Spleen (tissue), 11 donors: ENCODE data around the gene ACSL1. TPM values are rescaled to one million over a fixed set of nuclear protein-coding genes. Genes with fewer than 3 reads are reported as not detected.

Experiments used
- DNase-seq: peaks from one replicate; pipeline ENCODE4 v3.0.0-alpha.2; 2020
- H3K27ac ChIP-seq, 8 donors: fragments of 200-600 bp; sonication (generic) in 7 of 8; 1 replicate in 4 of 8; 2 replicates in 4 of 8; pipeline versions ENCODE4 v1.5.0 to v1.8.0; 2016 to 2021; ENCODE audit warnings: inconsistent platforms in 4 of 8, mild to moderate bottlenecking in 4 of 8, moderate library complexity in 1 of 8
- H3K27me3 ChIP-seq, 7 donors: fragments of 200-600 bp; sonication (generic) in 6 of 7; replicated peaks in 1 of 7; 1 replicate in 4 of 7; 2 replicates in 3 of 7; pipeline versions ENCODE4 v1.5.0 to v1.8.0; 2016 to 2021; ENCODE audit warnings: inconsistent platforms in 3 of 7, mild to moderate bottlenecking in 1 of 7
- H3K36me3 ChIP-seq, 6 donors: fragments of 200-600 bp; sonication (generic) in 5 of 6; 1 replicate in 4 of 6; 2 replicates in 2 of 6; pipeline versions ENCODE4 v1.5.0 to v1.8.0; 2016 to 2021; ENCODE audit warnings: inconsistent platforms in 2 of 6
- H3K4me1 ChIP-seq, 6 donors: fragments of 200-600 bp; sonication (generic) in 5 of 6; 1 replicate in 3 of 6; 2 replicates in 3 of 6; pipeline versions ENCODE4 v1.5.0 to v1.8.0; 2016 to 2021; ENCODE audit warnings: inconsistent platforms in 3 of 6
- H3K4me3 ChIP-seq, 8 donors: fragments of 200-600 bp; sonication (generic) in 7 of 8; 1 replicate in 4 of 8; 2 replicates in 4 of 8; pipeline versions ENCODE4 v1.5.0 to v1.8.0; 2016 to 2021; ENCODE audit warnings: inconsistent platforms in 4 of 8, mild to moderate bottlenecking in 4 of 8, moderate library complexity in 2 of 8
- H3K9me3 ChIP-seq, 8 donors: fragments of 200-600 bp; sonication (generic) in 7 of 8; 1 replicate in 4 of 8; 2 replicates in 4 of 8; pipeline versions ENCODE4 v1.5.0 to v1.8.0; 2016 to 2021; ENCODE audit warnings: inconsistent platforms in 4 of 8
- POLR2A ChIP-seq, 3 donors: fragments of 450-650 bp; IDR thresholded peaks; one replicate each; pipeline ENCODE4 v1.5.1; 2017; ENCODE audit warnings: antibody characterized with exemption in 3 of 3, mild to moderate bottlenecking in 1 of 3
- POLR2AphosphoS5 ChIP-seq, 3 donors: sonication (generic); formaldehyde crosslinking; IDR thresholded peaks; one replicate each; pipeline ENCODE4 v1.5.1; 2017; ENCODE audit warnings: antibody characterized with exemption in 3 of 3
- WGBS, 5 donors: extraction: QIAGEN DNeasy Blood & Tissue Kit in 3 of 5; methylation state at CpG; one replicate each; pipeline versions ENCODE4 v1.1.5 to v1.1.7; 2013 to 2018; 5-methylcytosine and 5-hydroxymethylcytosine counted together
- intact Hi-C: fragments of 100-400 bp; cut with DNase I; formaldehyde crosslinking; loops from one replicate; pipeline ENCODE4 v1.15.0; 2023; ENCODE audit warnings: low total_unique reads
- polyA plus RNA-seq, 3 donors: library from polyadenylated mRNA; stranded (reverse); fragments of 200-250 nt; gene quantifications; one replicate each; pipeline ENCODE4 v1.2.1, GENCODE V29; 2013
- total RNA-seq, 7 donors: library from RNA; depleted of rRNA in 3 of 7; stranded (reverse); fragments of >200 nt in 3 of 7; fragmentation: NEBNext Ultra II Directional in 4 of 7; extraction: Animal tissue kit (Norgen Biotek cat#: 25700) in 4 of 7; gene quantifications; one replicate each; pipeline versions ENCODE4 v1.1.0 to v1.2.1, GENCODE V29; 2016 to 2021
- TF ChIP-seq, protein P1 (sequence below), 11 experiments: fragments of 200-600 bp in 7 of 11; fragments of 450-650 bp in 4 of 11; sonication (generic) in 4 of 11; IDR thresholded peaks in 8 of 11; conservative IDR thresholded peaks in 3 of 11; 1 replicate in 7 of 11; 2 replicates in 4 of 11; pipeline versions ENCODE4 v1.4.0 to v1.8.0; 2016 to 2021; ENCODE audit warnings: antibody characterized with exemption in 11 of 11, inconsistent platforms in 4 of 11, mild to moderate bottlenecking in 1 of 11
- donor health status: healthy with polysubstance abuse.
- donor health status: DM: no; HTN: no; CAD: no; lungs with moderate emphysema.
- donor health status: DM: no; HTN: no; CAD: no.
- donor health status: Bipolar disorder and iron deficiency.
- donor health status: healthy.
- donor health status: DM: no; HTN: no; CAD: no.
- donor health status: DM: yes; HTN: yes; CAD: no.

The ACSL1 gene
- total and polyA plus RNA-seq, 10 donors, result 17.6 to 333 (median 118) TPM

DNA sequence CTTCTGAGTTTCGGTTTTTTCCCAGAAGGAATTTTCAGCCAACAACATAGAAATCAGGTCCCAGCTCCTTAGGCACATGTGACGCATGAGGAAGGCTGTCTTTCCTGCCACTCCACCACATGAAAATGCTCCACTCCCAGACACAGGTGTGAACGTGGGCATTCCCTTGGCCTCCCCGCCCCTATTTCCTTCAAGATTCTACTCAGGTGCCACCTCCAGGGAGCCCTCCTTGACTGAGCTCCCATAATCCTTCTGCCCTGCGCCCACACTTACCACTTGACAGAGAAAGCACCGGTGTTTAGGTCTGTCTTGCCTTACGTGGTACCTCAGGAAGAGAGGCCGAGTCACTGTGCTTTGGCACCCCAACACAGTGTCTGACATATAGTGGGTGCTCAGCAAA is 47.4 kb downstream of the ACSL1 start:
- Histone ChIP-seq H3K27ac (no peak overlapping the region), H3K4me1 (peaks cover 0 to 21% (median 8%) of the 10 kb centered on the region in 6 donors), H3K9me3 (no peaks in the 10 kb centered on the region), H3K27me3 (no peaks in the 10 kb centered on the region), H3K4me3 (no peak overlapping the region), H3K36me3 (peaks cover 0 to 100% (median 28%) of the 10 kb centered on the region in 6 donors)
- TF ChIP-seq POLR2AphosphoS5 (IDR thresholded peaks at IDR 0.05), result peak in 1 of 3 donors; percentile 40
- TF ChIP-seq, protein P1, sequence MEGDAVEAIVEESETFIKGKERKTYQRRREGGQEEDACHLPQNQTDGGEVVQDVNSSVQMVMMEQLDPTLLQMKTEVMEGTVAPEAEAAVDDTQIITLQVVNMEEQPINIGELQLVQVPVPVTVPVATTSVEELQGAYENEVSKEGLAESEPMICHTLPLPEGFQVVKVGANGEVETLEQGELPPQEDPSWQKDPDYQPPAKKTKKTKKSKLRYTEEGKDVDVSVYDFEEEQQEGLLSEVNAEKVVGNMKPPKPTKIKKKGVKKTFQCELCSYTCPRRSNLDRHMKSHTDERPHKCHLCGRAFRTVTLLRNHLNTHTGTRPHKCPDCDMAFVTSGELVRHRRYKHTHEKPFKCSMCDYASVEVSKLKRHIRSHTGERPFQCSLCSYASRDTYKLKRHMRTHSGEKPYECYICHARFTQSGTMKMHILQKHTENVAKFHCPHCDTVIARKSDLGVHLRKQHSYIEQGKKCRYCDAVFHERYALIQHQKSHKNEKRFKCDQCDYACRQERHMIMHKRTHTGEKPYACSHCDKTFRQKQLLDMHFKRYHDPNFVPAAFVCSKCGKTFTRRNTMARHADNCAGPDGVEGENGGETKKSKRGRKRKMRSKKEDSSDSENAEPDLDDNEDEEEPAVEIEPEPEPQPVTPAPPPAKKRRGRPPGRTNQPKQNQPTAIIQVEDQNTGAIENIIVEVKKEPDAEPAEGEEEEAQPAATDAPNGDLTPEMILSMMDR (IDR thresholded peaks at IDR 0.05 in 8 of 11, conservative IDR thresholded peaks at IDR 0.05 in 3 of 11), result no peak
- DNase-seq, result no peak
- intact Hi-C loops, result no loop called here
- WGBS, 5 donors, result 77 to 84% (median 82%) methylated on average over 8 of the region's 8 CpGs

DNA sequence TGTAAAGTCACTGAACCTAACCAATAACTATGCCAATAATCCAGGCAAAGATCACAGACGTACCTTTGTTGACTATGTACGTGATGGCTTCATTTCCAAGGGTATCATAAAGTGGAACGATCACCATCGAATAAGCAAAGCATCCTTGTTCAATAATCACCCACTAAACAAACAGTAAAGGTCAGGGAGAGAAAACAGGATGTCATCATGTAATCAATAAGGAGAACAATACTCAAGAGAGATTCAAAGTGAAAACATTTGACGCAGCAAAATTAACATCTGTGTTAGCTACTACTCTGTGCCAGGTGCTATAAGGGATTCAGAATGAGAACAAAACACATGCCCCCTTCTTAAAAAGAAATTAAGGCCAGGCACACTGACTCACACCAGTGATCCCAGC is 48.9 kb downstream of the ACSL1 start:
- TF ChIP-seq POLR2AphosphoS5 (IDR thresholded peaks at IDR 0.05) (peak in 1 of 3 donors; percentile 2), POLR2A (IDR thresholded peaks at IDR 0.05) (no peak)
- WGBS, 5 donors, result 92 to 98% (median 96%) methylated on average over 5 of the region's 5 CpGs
- H3K36me3 ChIP-seq, result peaks cover 0 to 100% (median 38%) of the 10 kb centered on the region in 6 donors
- DNase-seq, result no peak
- peaks cover 0 to 6% (median 0%) of the 10 kb centered on the region in 6 donors for H3K4me1 ChIP-seq
- H3K27ac ChIP-seq, result no peak overlapping the region
- no peaks in the 10 kb centered on the region for H3K27me3 ChIP-seq
- no peak overlapping the region for H3K4me3 ChIP-seq
- no peaks in the 10 kb centered on the region for H3K9me3 ChIP-seq
- intact Hi-C loops, result no loop called here

DNA sequence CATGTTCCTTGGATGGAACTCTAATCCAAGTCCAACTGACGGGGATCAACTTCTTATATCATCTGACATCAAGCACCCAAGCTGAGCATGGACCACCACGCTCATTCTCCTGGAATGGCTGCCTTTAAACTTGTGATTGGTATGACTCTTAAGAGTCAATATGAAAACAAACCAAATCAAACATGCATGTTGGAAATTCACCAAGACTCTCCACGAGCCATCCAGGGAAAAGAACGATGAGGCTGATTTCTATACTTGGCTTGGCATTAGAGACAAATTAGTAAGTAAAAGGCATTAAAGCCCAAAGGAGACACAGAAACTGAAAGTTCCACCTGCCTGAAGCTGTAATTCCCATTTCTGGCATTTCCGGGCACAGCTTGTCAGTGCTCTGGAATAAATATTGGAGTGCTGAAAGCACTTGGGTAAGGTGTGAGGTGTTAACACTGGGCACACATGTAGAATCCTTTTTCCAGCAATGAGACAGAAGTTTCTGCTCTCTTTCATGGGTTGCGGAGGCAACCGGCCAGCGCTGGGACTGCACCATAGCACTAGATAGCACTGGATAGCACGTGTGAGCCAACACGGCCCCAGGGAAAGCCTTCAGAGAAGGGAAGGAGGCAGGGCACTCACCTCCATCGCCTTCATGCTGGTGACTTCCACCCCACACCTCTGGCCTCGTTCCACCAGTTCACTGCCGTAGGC is 49.8 kb downstream of the ACSL1 start:
- no peak for DNase-seq
- intact Hi-C loops, result no loop called here
- no peak overlapping the region for H3K27ac ChIP-seq
- peaks cover 0 to 100% (median 41%) of the 10 kb centered on the region in 6 donors for H3K36me3 ChIP-seq
- no peak overlapping the region for H3K4me3 ChIP-seq
- WGBS, 5 donors, result 90 to 95% (median 94%) methylated on average over 13 of the region's 13 CpGs
- H3K9me3 ChIP-seq, result no peaks in the 10 kb centered on the region
- TF ChIP-seq POLR2AphosphoS5 (IDR thresholded peaks at IDR 0.05) (no peak), POLR2A (IDR thresholded peaks at IDR 0.05) (no peak)
- TF ChIP-seq, protein P1 (IDR thresholded peaks at IDR 0.05 in 8 of 11, conservative IDR thresholded peaks at IDR 0.05 in 3 of 11), result no peak
- H3K4me1 ChIP-seq, result no peaks in the 10 kb centered on the region
- H3K27me3 ChIP-seq, result no peaks in the 10 kb centered on the region

DNA sequence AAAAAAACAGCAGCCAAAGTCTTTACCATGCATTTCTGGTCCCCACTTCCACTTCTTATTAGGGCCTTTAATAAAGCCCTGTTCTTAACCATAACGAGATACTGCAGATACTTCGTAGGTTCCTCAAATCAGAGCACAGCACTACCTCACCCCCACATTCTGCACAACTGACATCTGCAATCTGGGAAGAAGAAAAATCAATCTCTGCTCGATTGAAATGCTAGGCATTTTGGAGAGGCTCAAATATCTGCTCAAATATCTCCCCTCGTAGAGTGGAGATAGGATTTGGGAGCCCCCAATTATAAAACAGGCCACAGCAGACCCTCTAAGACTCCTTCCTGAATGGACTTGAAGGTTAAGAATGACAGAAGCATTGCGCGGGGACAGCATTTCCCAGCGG is 51.6 kb downstream of the ACSL1 start:
- Histone ChIP-seq H3K27me3 (no peaks in the 10 kb centered on the region), H3K27ac (no peak overlapping the region), H3K4me3 (no peak overlapping the region), H3K9me3 (no peaks in the 10 kb centered on the region), H3K36me3 (peaks cover 0 to 100% (median 45%) of the 10 kb centered on the region in 6 donors), H3K4me1 (no peaks in the 10 kb centered on the region)
- intact Hi-C loops, result no loop called here
- DNase-seq, result no peak
- TF ChIP-seq, protein P1 (IDR thresholded peaks at IDR 0.05 in 8 of 11, conservative IDR thresholded peaks at IDR 0.05 in 3 of 11), result no peak
- TF ChIP-seq POLR2AphosphoS5 (IDR thresholded peaks at IDR 0.05) (no peak), POLR2A (IDR thresholded peaks at IDR 0.05) (no peak)
- 91 to 96% (median 93%) methylated on average over 7 of the region's 7 CpGs for WGBS, 5 donors
